Thyroid gland (tissue), 4 donors: ENCODE measurements around the gene CSK. TPM values are rescaled to one million over a fixed set of nuclear protein-coding genes. Genes with fewer than 3 reads are reported as not detected.
"Not testable (repeated sequence)": the region's sequence is repeated elsewhere in the genome, so short reads cannot be mapped to it uniquely, and the experiment has no call there.

Experiments
- DNase-seq, 2 donors: peaks; one replicate each; pipeline ENCODE4 v3.0.0-alpha.2; 2019
- H3K27ac ChIP-seq, 3 donors: fragments of 200-600 bp; sonication (generic); 1 replicate in 2 of 3; 2 replicates in 1 of 3; pipeline ENCODE4 v1.5.1; 2016 to 2019; ENCODE audit warnings: mild to moderate bottlenecking in 1 of 3, moderate library complexity in 1 of 3
- H3K27me3 ChIP-seq: fragments of 200-600 bp; sonication (generic); one replicate; pipeline ENCODE4 v1.5.1; 2019
- H3K36me3 ChIP-seq, 2 donors: fragments of 200-600 bp; sonication (generic); one replicate each; pipeline ENCODE4 v1.5.1; 2016 to 2019
- H3K4me1 ChIP-seq, 2 donors: fragments of 200-600 bp; sonication (generic); one replicate each; pipeline ENCODE4 v1.5.1; 2017 to 2019
- H3K4me3 ChIP-seq, 3 donors: fragments of 200-600 bp; sonication (generic); replicated peaks in 1 of 3; 1 replicate in 2 of 3; 2 replicates in 1 of 3; pipeline ENCODE4 v1.5.1; 2016; ENCODE audit warnings: mild to moderate bottlenecking in 1 of 3
- H3K9me3 ChIP-seq: fragments of 200-600 bp; sonication (generic); one replicate; pipeline ENCODE4 v1.5.1; 2017
- CTCF ChIP-seq, 6 experiments: fragments of 200-600 bp in 3 of 6; fragments of 450-650 bp in 3 of 6; sonication (generic) in 3 of 6; IDR thresholded peaks; one replicate each; pipeline ENCODE4 v1.5.1; 2016 to 2019; ENCODE audit warnings: antibody characterized with exemption in 6 of 6, mild to moderate bottlenecking in 2 of 6, inconsistent platforms in 1 of 6, moderate library complexity in 1 of 6
- POLR2A ChIP-seq, 2 donors: fragments of 450-650 bp; IDR thresholded peaks; one replicate each; pipeline ENCODE4 v1.6.1; 2017; ENCODE audit warnings: antibody characterized with exemption in 2 of 2, mild to moderate bottlenecking in 2 of 2, moderate library complexity in 1 of 2
- WGBS, 2 donors: methylation state at CpG; one replicate each; pipeline ENCODE4 v1.1.5; 2017; 5-methylcytosine and 5-hydroxymethylcytosine counted together
- intact Hi-C: fragments of 100-400 bp; cut with DNase I; formaldehyde crosslinking; loops from one replicate; pipeline ENCODE4 v1.15.1; 2023
- total RNA-seq, 4 donors: library from RNA; depleted of rRNA; stranded (reverse); fragments of >200 nt; gene quantifications; one replicate each; pipeline ENCODE4 v1.2.3, GENCODE V29; 2016

CSK gene
- 10 to 100 TPM; 18.2 to 24.3 (median 20.3) TPM for total RNA-seq

GRCh38 chr15:74781431-74782258 lies at the start of gene CSK:
TSS of gene CSK (plus strand) at chr15:74782080. CDS start at chr15:74798298, 16,218 bp downstream.
- Histone ChIP-seq H3K4me3 (peak within 1 kb of the TSS; percentile 62 to 87 (median 71)), H3K27ac (peak within 1 kb of the TSS; percentile 20 to 80 (median 58)), H3K36me3 (no peaks in the 10 kb centered on the region), H3K4me1 (peaks cover 39 to 61% of the 10 kb centered on the region in 2 donors), H3K27me3 (no peaks in the 10 kb centered on the region), H3K9me3 (no peaks in the 10 kb centered on the region)
- peak in 3 of 6 experiments; percentile 64 to 79 (median 70) for TF ChIP-seq CTCF (IDR thresholded peaks at IDR 0.05)
- peak; percentile 43 to 69 for TF ChIP-seq POLR2A (IDR thresholded peaks at IDR 0.05)
- intact Hi-C loops: loop anchor here (2.0 kb wide), 1 partner anchor 119 kb away; no protein-coding TSS in a partner anchor
- 1 to 3% methylated on average over 23 to 24 of the region's 74 CpGs for WGBS, 2 donors
- peak; percentile 67 to 76 for DNase-seq

- no peaks in the 10 kb centered on the region for H3K27me3 ChIP-seq
- no peaks in the 10 kb centered on the region for H3K9me3 ChIP-seq
- 89 to 94% methylated on average over 5 of the region's 5 CpGs for WGBS, 2 donors
- no peak overlapping the region for H3K27ac ChIP-seq
- TF ChIP-seq CTCF (IDR thresholded peaks at IDR 0.05) (no peak), POLR2A (IDR thresholded peaks at IDR 0.05) (no peak)
- H3K4me1 ChIP-seq: peaks cover 2% of the 10 kb centered on the region in 2 donors
- no peak for DNase-seq
- H3K36me3 ChIP-seq: no peaks in the 10 kb centered on the region
- H3K4me3 ChIP-seq: no peak overlapping the region
- intact Hi-C loops: no loop called here
These were observed 49.0 kb upstream of the CSK start for GRCh38 chr15:74732846-74733245.

DNA sequence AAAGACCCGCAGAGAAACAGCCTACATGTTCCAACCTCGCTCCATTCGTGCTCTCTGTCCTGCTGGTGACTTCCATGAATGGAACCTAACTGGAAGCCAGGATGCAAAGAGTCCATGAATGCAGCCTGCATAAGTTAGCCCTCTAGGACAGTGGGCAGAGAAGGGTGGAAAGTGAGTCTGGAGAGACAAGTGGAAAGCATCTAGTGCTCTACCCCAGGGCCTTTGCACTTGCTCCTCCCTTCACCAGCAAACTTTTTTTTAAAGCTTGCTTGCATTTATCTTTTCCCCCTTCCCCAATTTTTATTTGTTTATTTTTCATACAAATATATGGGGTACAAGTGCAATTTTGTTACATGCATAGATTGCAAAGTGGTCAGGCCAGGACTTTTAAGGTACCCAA lies 48.6 kb upstream of the CSK start:
- TF ChIP-seq CTCF (IDR thresholded peaks at IDR 0.05) (no peak), POLR2A (IDR thresholded peaks at IDR 0.05) (no peak)

GRCh38 chr15:74735305-74735704 lies 46.6 kb upstream of the CSK start:
- H3K36me3 ChIP-seq: no peaks in the 10 kb centered on the region
- intact Hi-C loops: no loop called here
- DNase-seq: no peak
- no peak overlapping the region for H3K27ac ChIP-seq
- 90 to 95% methylated on average over 3 of the region's 3 CpGs for WGBS, 2 donors
- H3K4me1 ChIP-seq: no peaks in the 10 kb centered on the region
- no peaks in the 10 kb centered on the region for H3K27me3 ChIP-seq
- no peaks in the 10 kb centered on the region for H3K9me3 ChIP-seq
- H3K4me3 ChIP-seq: no peak overlapping the region
- TF ChIP-seq CTCF (IDR thresholded peaks at IDR 0.05) (no peak), POLR2A (IDR thresholded peaks at IDR 0.05) (no peak)

More for the DNA sequence above, 48.6 kb upstream of the CSK start:
- Histone ChIP-seq H3K4me3 (no peak overlapping the region), H3K4me1 (no peaks in the 10 kb centered on the region), H3K27ac (no peak overlapping the region), H3K36me3 (no peaks in the 10 kb centered on the region), H3K9me3 (no peaks in the 10 kb centered on the region), H3K27me3 (no peaks in the 10 kb centered on the region)
- WGBS, 2 donors: 89 to 97% methylated on average over 3 of the region's 3 CpGs
- intact Hi-C loops: no loop called here
- no peak for DNase-seq

DNA sequence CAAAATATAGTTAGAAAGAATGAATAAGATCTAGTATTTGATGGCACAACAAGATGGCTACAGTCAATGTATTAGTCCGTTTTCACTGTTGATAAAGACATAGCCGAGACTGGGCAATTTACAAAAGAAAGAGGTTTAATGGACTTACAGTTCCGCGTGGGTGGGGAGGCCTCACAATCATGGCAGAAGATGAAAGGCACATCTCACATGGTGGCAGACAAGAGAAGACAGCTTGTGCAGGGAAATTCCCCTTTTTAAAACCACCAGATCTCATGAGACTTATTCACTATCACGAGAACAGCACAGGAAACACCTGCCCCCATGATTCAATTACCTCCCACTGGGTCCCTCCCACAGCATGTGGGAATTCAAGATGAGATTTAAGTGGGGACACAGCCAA lies 43.6 kb upstream of the CSK start:
- H3K9me3 ChIP-seq, H3K4me3 ChIP-seq, DNase-seq, H3K27ac ChIP-seq, H3K36me3 ChIP-seq, H3K27me3 ChIP-seq, intact Hi-C loops, H3K4me1 ChIP-seq: not testable (repeated sequence)
- 75 to 79% methylated on average over 5 of the region's 5 CpGs for WGBS, 2 donors
